Mucosa of descending colon (tissue), 3 donors: Measurements from ENCODE around the gene IFT20. TPM values are rescaled to one million over a fixed set of nuclear protein-coding genes. Genes with fewer than 3 reads are reported as not detected.

ENCODE experiments used
- ATAC-seq: fragments of 200-7000 bp; cut with Tn5 transposase; one replicate; pipeline ENCODE4 v1.9.1; 2020; ENCODE audit warnings: mild to moderate bottlenecking, moderate library complexity
- DNase-seq, 3 donors: peaks; one replicate each; pipeline ENCODE4 v3.0.0-alpha.2; 2020
- H3K36me3 ChIP-seq: fragments of 200-600 bp; one replicate; pipeline ENCODE4 v1.8.0; 2021; ENCODE audit warnings: low read depth, mild to moderate bottlenecking
- H3K4me1 ChIP-seq: fragments of 200-600 bp; one replicate; pipeline ENCODE4 v1.8.0; 2021; ENCODE audit warnings: low read depth, mild to moderate bottlenecking
- H3K4me3 ChIP-seq: fragments of 200-600 bp; one replicate; pipeline ENCODE4 v1.8.0; 2021; ENCODE audit warnings: mild to moderate bottlenecking
- H3K9me3 ChIP-seq: fragments of 200-600 bp; one replicate; pipeline ENCODE4 v1.8.0; 2021; ENCODE audit warnings: mild to moderate bottlenecking
- CTCF ChIP-seq: fragments of 200-600 bp; IDR thresholded peaks from one replicate; pipeline ENCODE4 v1.8.0; 2022; ENCODE audit warnings: antibody characterized with exemption, mild to moderate bottlenecking
- intact Hi-C, 2 donors: fragments of 100-400 bp; cut with DNase I in 1 of 2; cut with micrococcal nuclease in 1 of 2; formaldehyde crosslinking; loops; one replicate each; pipeline versions ENCODE4 v1.11.0 to v1.11.1; 2022; cut with DNase I, micrococcal nuclease
- total RNA-seq, 3 donors: library from RNA; stranded (reverse); fragmentation: NEBNext Ultra II Directional in 2 of 3; extraction: Animal tissue kit (Norgen Biotek cat#: 25700) in 2 of 3; gene quantifications; one replicate each; pipeline versions ENCODE4 v1.2.1 to v1.2.4, GENCODE V29; 2021 to 2023
- donor health status: DM: no; HTN: no; CAD: no; lungs with moderate emphysema.
- donor health status: DM: no; HTN: no; CAD: no.
- donor health status: DM: no; HTN: yes; CAD: no.

The IFT20 gene
- total RNA-seq, 3 donors from 2014 or later: 23.6 to 44.1 (median 28.0) TPM

DNA sequence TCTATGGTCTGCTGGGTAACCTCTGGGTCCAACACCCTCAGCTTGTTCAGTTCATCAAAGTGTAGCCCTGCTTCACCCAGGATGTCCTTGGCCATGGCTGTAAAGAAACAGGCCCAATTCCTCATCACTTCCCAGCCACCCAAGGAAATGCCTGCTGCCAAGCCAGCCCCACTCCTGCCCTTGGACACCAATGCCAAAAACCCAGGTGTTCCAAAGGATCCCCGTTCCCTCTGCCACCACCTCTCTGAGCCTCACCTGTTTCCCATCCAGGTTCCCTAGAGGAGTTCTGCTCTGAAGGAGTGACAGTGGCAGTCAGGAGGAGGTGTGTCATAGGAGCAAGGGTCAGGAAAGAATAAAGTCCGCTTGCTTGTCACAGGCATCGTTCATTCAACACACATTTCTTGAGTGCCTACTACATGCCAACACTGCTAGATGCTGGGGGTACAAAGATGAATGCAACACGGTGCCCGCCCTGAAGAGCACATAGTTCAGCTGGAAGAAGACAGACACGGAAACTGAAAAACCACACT, 3.3 kb downstream of the IFT20 start:
- intact Hi-C loops: no loop called here
- no peak overlapping the region for H3K4me3 ChIP-seq
- DNase-seq: no peak
- no peaks in the 10 kb centered on the region for H3K9me3 ChIP-seq
- ATAC-seq: no peak
- TF ChIP-seq CTCF: no peak
- peaks cover 23% of the 10 kb centered on the region for H3K4me1 ChIP-seq
- peaks cover 4% of the 10 kb centered on the region for H3K36me3 ChIP-seq

DNA sequence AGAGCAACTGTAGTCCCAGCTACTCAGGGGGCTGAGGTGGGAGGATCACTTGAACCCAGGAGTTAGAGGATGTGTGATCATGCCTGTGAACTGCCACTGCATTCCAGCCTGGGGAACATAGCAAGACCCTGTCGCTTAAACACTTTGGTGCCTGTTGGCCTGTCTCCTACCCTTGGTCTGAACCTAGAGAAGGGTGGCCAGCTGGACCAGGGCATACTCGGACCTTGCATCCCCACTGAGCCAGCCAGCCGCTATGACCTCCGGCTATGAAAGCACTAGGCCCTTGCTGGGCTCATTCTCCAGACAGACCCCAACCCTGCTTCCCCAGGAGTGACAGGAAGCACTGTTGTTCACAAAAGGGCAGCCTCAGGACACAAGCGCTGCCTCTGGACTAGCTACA, 4.6 kb downstream of the IFT20 start:
- Histone ChIP-seq H3K36me3 (peaks cover 4% of the 10 kb centered on the region), H3K4me3 (no peak overlapping the region), H3K4me1 (peaks cover 17% of the 10 kb centered on the region), H3K9me3 (no peaks in the 10 kb centered on the region)
- no peak for TF ChIP-seq CTCF
- ATAC-seq: no peak
- no peak for DNase-seq
- intact Hi-C loops: no loop called here

- DNase-seq: no peak
- no peaks in the 10 kb centered on the region for H3K36me3 ChIP-seq
Observed at GRCh38 chr17:28328325-28328724, 6.9 kb downstream of the IFT20 start.

GRCh38 chr17:28327709-28328108, 7.6 kb downstream of the IFT20 start:
- no peak for TF ChIP-seq CTCF
- Histone ChIP-seq H3K4me3 (no peak overlapping the region), H3K9me3 (no peaks in the 10 kb centered on the region), H3K4me1 (no peaks in the 10 kb centered on the region), H3K36me3 (no peaks in the 10 kb centered on the region)
- ATAC-seq (no peak), DNase-seq (no peak)
- intact Hi-C loops: no loop called here

More at GRCh38 chr17:28328325-28328724, 6.9 kb downstream of the IFT20 start:
- ATAC-seq: no peak
- Histone ChIP-seq H3K4me3 (no peak overlapping the region), H3K9me3 (no peaks in the 10 kb centered on the region), H3K4me1 (no peaks in the 10 kb centered on the region)
- no peak for TF ChIP-seq CTCF
- intact Hi-C loops: no loop called here

DNA sequence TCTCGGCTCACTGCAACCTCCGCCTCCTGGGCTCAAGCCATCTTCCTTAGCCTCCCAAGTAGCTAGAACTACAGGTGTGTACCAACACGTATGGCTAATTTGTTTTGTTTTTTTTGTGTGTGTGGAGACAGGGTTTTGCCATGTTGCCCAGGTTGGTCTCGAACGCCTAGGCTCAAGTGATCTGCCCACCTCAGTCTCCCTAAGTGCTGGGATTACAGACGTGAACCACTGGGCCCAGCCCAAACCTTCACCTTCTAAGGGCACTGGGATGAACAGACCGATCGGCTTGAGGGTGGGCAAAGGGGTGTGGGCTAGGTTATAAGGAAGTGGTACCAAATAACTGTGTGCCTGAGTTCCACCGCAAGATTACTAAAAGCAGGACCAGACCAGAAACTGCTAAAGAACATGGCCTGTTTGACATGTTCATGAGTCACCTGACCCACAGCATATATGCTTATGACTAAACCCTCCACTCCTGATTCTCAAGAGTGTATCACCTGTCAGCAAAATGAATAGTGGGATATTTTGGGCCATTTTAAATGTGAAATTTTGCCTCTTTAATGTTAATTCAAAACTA, 8.2 kb downstream of the IFT20 start:
- intact Hi-C loops: no loop called here
- no peak for DNase-seq

More for the DNA sequence above, 8.2 kb downstream of the IFT20 start:
- Histone ChIP-seq H3K4me3 (no peak overlapping the region), H3K9me3 (no peaks in the 10 kb centered on the region), H3K36me3 (no peaks in the 10 kb centered on the region), H3K4me1 (no peaks in the 10 kb centered on the region)
- TF ChIP-seq CTCF: no peak
- no peak for ATAC-seq
